CD14-positive monocyte (primary cell): ENCODE results near the gene NCAM1. TPM values are rescaled to one million over a fixed set of nuclear protein-coding genes. Genes with fewer than 3 reads are reported as not detected.
"Not testable (repeated sequence)": the region's sequence is repeated elsewhere in the genome, so short reads cannot be mapped to it uniquely, and the experiment has no call there.

Experiments used
- DNase-seq, 3 donors: peaks; one replicate each; pipeline ENCODE4 v3.0.0-alpha.2; 2011 to 2022
- H2AFZ ChIP-seq: 2 replicates; pipeline ENCODE4 v1.6.0; 2012; ENCODE audit warnings: mild to moderate bottlenecking, low read depth, low read length, inconsistent platforms; ENCODE audit not compliant: insufficient read depth, poor library complexity, severe bottlenecking
- H3K27ac ChIP-seq, 2 donors: 1 replicate in 1 of 2; 2 replicates in 1 of 2; pipeline ENCODE4 v1.5.1; 2012 to 2013; ENCODE audit warnings: low read length in 2 of 2, control low read depth in 1 of 2, inconsistent platforms in 1 of 2, low read depth in 1 of 2, mild to moderate bottlenecking in 1 of 2
- H3K27me3 ChIP-seq, 2 donors: one replicate each; pipeline versions ENCODE4 v1.6.0 to v1.6.1; 2011 to 2013; ENCODE audit warnings: low read length in 2 of 2; ENCODE audit not compliant: control insufficient read depth in 2 of 2, insufficient read depth in 2 of 2
- H3K36me3 ChIP-seq, 2 donors: replicated peaks in 1 of 2; 1 replicate in 1 of 2; 2 replicates in 1 of 2; pipeline versions ENCODE4 v1.5.1 to v1.6.1; 2012 to 2013; ENCODE audit warnings: low read length in 2 of 2, control low read depth in 1 of 2, inconsistent platforms in 1 of 2, mild to moderate bottlenecking in 1 of 2; ENCODE audit not compliant: insufficient read depth in 2 of 2, control insufficient read depth in 1 of 2
- H3K4me1 ChIP-seq, 2 donors: 1 replicate in 1 of 2; 2 replicates in 1 of 2; pipeline versions ENCODE4 v1.5.1 to v1.6.1; 2012 to 2013; ENCODE audit warnings: low read length in 2 of 2, control low read depth in 1 of 2, inconsistent platforms in 1 of 2, mild to moderate bottlenecking in 1 of 2, moderate library complexity in 1 of 2; ENCODE audit not compliant: insufficient read depth in 2 of 2, control insufficient read depth in 1 of 2
- H3K4me2 ChIP-seq: replicated peaks from 2 replicates; pipeline ENCODE3; 2012; ENCODE audit warnings: low read length, moderate library complexity, mild to moderate bottlenecking; ENCODE audit not compliant: poor library complexity, severe bottlenecking; ENCODE audit errors: extremely low read depth
- H3K4me3 ChIP-seq, 3 experiments: fragments of 200-600 bp in 1 of 3; sonication (generic) in 1 of 3; replicated peaks in 1 of 3; 1 replicate in 2 of 3; 2 replicates in 1 of 3; pipeline ENCODE4 v1.5.1; 2011 to 2013; ENCODE audit warnings: low read length in 3 of 3, mild to moderate bottlenecking in 3 of 3, control low read depth in 2 of 3, low read depth in 2 of 3, inconsistent platforms in 1 of 3, moderate library complexity in 1 of 3
- H3K79me2 ChIP-seq: 2 replicates; pipeline ENCODE4 v1.6.0; 2012; ENCODE audit warnings: mild to moderate bottlenecking, control low read depth, inconsistent platforms, low read length, moderate library complexity; ENCODE audit not compliant: insufficient read depth
- H3K9ac ChIP-seq: 2 replicates; pipeline ENCODE4 v1.6.0; 2017; ENCODE audit warnings: low read length, mild to moderate bottlenecking; ENCODE audit not compliant: insufficient read depth, poor library complexity, severe bottlenecking
- H3K9me3 ChIP-seq, 2 donors: replicated peaks in 1 of 2; 1 replicate in 1 of 2; 2 replicates in 1 of 2; pipeline versions ENCODE4 v1.5.1 to v1.6.1; 2012 to 2013; ENCODE audit warnings: low read length in 2 of 2, control low read depth in 1 of 2; ENCODE audit not compliant: control insufficient read depth in 1 of 2, insufficient read depth in 1 of 2
- H4K20me1 ChIP-seq: 2 replicates; pipeline ENCODE4 v1.6.0; 2012; ENCODE audit warnings: mild to moderate bottlenecking, low read length, control low read depth, moderate library complexity; ENCODE audit not compliant: insufficient read depth
- H3K27ac Mint-ChIP-seq, 7 donors: one replicate each; pipeline ENCODE4 v1.8.0; 2020; ENCODE audit warnings: mild to moderate bottlenecking in 7 of 7, mixed read lengths in 7 of 7, moderate library complexity in 6 of 7, inconsistent platforms in 2 of 7
- H3K27me3 Mint-ChIP-seq, 3 donors: one replicate each; pipeline ENCODE4 v1.8.0; 2021 to 2022; ENCODE audit warnings: low read depth in 3 of 3, mild to moderate bottlenecking in 3 of 3, mixed read lengths in 3 of 3, moderate library complexity in 3 of 3, inconsistent platforms in 1 of 3
- H3K36me3 Mint-ChIP-seq, 2 donors: one replicate each; pipeline ENCODE4 v1.8.0; 2020; ENCODE audit warnings: mixed read lengths in 2 of 2, inconsistent platforms in 1 of 2, mild to moderate bottlenecking in 1 of 2
- H3K4me1 Mint-ChIP-seq: one replicate; pipeline ENCODE4 v1.8.0; 2020; ENCODE audit warnings: mild to moderate bottlenecking, mixed read lengths
- H3K4me3 Mint-ChIP-seq, 2 donors: one replicate each; pipeline ENCODE4 v1.8.0; 2020; ENCODE audit warnings: mild to moderate bottlenecking in 2 of 2, mixed read lengths in 2 of 2, moderate library complexity in 1 of 2
- H3K9me3 Mint-ChIP-seq, 7 donors: one replicate each; pipeline ENCODE4 v1.8.0; 2020 to 2022; ENCODE audit warnings: mixed read lengths in 7 of 7, mild to moderate bottlenecking in 6 of 7, moderate library complexity in 6 of 7, inconsistent platforms in 2 of 7
- WGBS: methylation state at CpG from one replicate; pipeline ENCODE4 v1.1.5; 2013; ENCODE audit warnings: missing lambda C conversion rate; ENCODE audit not compliant: insufficient coverage; 5-methylcytosine and 5-hydroxymethylcytosine counted together
- intact Hi-C, 2 donors: fragments of 100-400 bp; cut with micrococcal nuclease; formaldehyde crosslinking; loops; one replicate each; pipeline versions ENCODE4 v1.15.0 to v1.15.1; 2023
- polyA minus RNA-seq: library from RNA; depleted of rRNA, polyadenylated mRNA; stranded (reverse); fragments of >200 nt; gene quantifications from 2 replicates; pipeline ENCODE4 v1.2.3, GENCODE V29; 2012
- polyA plus RNA-seq, 3 donors: library from polyadenylated mRNA; depleted of rRNA in 1 of 3; unstranded in 2 of 3; stranded (reverse) in 1 of 3; fragments of 300-500 nt in 2 of 3; fragments of >200 nt in 1 of 3; fragmentation: Illumina TruSeq in 2 of 3; gene quantifications; 1 replicate in 2 of 3; 2 replicates in 1 of 3; pipeline ENCODE4 v1.2.3, GENCODE V29; 2012 to 2021
- total RNA-seq, 12 experiments: library from RNA in 1 of 12; stranded (reverse) in 1 of 12; fragments of 120-200 nt in 1 of 12; gene quantifications; one replicate each; pipeline ENCODE4 v1.2.4 and lab custom pipeline; 2013 to 2026; ENCODE audit warnings: mixed read lengths in 6 of 12, inconsistent platforms in 1 of 12
- TF ChIP-seq, protein P1 (sequence below): fragments of 200-600 bp; IDR thresholded peaks from one replicate; pipeline ENCODE4 v1.8.0; 2022; ENCODE audit warnings: antibody characterized with exemption, mild to moderate bottlenecking

The NCAM1 gene
- total RNA-seq (2013): 0.71 TPM
- polyA plus RNA-seq: under 1 TPM in 2 of 3 donors, not detected in 1; 0.65 to 0.69 TPM
- polyA minus RNA-seq: 0.64 and 0.69 TPM in 2 replicates
- total RNA-seq (lab: John Stamatoyannopoulos, UW): 0.62 to 50.8 (median 1.0) reads per million in 11 experiments

DNA sequence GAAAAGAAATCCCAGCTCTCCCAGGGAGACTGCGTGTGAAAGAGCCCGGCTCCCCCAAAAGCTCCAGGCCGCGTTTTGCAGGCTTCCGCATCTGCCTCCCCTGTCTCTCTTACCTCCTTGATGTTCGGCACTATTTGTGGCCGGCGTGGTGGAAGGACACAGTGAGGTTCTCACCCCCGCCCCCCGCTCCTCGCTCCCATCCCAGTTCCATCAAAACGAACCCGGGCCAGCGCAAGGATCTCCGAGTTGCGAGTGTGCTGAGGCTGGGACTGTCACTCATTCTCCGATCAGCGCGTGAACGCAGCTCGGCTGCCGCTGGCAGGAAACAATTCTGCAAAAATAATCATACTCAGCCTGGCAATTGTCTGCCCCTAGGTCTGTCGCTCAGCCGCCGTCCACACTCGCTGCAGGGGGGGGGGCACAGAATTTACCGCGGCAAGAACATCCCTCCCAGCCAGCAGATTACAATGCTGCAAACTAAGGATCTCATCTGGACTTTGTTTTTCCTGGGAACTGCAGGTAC is at the start of gene NCAM1:
Gene NCAM1 (plus strand): TSS at position 275 of the 523 bp plus-strand sequence.
- Mint-ChIP-seq H3K4me3 (peak within 1 kb of the TSS; percentile 89 to 99), H3K9me3 (peaks cover 0 to 22% (median 18%) of the 10 kb centered on the region in 7 donors), H3K27ac (peak within 1 kb of the TSS in 3 of 7 donors; percentile 39 to 72 (median 45)), H3K36me3 (peaks cover 5 to 10% of the 10 kb centered on the region in 2 donors), H3K27me3 (peaks cover 71 to 91% (median 75%) of the 10 kb centered on the region in 3 donors), H3K4me1 (peaks cover 24% of the 10 kb centered on the region)
- DNase-seq: peak in 2 of 3 donors; percentile 12 to 16
- intact Hi-C loops: no loop called here
- H3K79me2 ChIP-seq: no peaks in the 10 kb centered on the region
- H3K4me1 ChIP-seq: peaks cover 23 to 30% of the 10 kb centered on the region in 2 donors
- TF ChIP-seq, protein P1, sequence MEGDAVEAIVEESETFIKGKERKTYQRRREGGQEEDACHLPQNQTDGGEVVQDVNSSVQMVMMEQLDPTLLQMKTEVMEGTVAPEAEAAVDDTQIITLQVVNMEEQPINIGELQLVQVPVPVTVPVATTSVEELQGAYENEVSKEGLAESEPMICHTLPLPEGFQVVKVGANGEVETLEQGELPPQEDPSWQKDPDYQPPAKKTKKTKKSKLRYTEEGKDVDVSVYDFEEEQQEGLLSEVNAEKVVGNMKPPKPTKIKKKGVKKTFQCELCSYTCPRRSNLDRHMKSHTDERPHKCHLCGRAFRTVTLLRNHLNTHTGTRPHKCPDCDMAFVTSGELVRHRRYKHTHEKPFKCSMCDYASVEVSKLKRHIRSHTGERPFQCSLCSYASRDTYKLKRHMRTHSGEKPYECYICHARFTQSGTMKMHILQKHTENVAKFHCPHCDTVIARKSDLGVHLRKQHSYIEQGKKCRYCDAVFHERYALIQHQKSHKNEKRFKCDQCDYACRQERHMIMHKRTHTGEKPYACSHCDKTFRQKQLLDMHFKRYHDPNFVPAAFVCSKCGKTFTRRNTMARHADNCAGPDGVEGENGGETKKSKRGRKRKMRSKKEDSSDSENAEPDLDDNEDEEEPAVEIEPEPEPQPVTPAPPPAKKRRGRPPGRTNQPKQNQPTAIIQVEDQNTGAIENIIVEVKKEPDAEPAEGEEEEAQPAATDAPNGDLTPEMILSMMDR: no peak
- no peaks in the 10 kb centered on the region for H4K20me1 ChIP-seq
- peaks cover 73 to 92% of the 10 kb centered on the region in 2 donors for H3K27me3 ChIP-seq
- H3K36me3 ChIP-seq: no peaks in the 10 kb centered on the region
- H3K4me2 ChIP-seq: peak within 1 kb of the TSS; percentile 88
- peak within 1 kb of the TSS; percentile 46 to 85 (median 48) for H3K4me3 ChIP-seq
- H2AFZ ChIP-seq: peak within 1 kb of the TSS; percentile 79
- no peak within 1 kb of the TSS for H3K27ac ChIP-seq
- H3K9me3 ChIP-seq: peaks cover 0 to 11% of the 10 kb centered on the region in 2 donors
- peak within 1 kb of the TSS; percentile 40 for H3K9ac ChIP-seq
- under 1% methylated on average over 26 of the region's 28 CpGs for WGBS

DNA sequence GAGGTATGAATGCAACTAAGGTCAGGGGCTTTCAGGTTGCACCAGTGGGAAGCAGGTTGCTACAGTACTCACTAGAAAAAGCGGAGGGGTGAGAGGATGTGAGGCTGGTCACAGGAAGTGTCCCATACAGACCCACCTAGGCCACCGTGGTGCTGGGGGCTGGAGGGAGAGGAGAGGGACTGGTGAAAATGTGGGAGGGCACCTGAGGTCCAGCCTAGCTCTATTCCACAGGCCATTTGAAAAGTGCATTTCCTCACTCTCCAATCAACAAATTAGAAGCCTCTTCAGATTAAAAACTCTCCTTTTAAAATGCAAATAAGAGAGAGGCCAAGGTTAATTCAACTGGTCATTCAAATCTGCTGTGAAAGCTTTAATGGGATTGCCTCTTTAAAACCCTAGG is 38.6 kb upstream of the NCAM1 start:
- no peak for DNase-seq
- intact Hi-C loops: no loop called here
- no peak overlapping the region for H3K4me3 Mint-ChIP-seq

DNA sequence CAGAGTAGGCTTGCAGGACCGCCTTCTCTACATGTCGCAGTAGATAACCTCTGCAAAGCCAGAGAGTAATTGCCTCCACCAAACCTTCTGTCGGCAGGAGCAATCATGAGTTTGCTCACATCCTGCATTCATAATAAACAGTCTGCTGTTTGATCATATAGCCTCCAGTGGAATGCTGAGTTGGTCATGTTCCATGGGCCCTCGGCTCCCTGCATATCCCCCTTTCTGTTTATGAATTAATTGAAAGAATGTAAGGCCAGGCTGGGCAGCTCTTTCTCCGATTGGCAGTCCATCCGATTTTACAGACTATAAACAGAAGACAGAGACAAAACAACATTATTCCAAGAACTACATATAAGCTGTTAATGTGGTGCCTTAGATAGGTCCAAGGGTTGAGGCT is 36.4 kb upstream of the NCAM1 start:
- H3K4me3 Mint-ChIP-seq, H3K4me1 Mint-ChIP-seq, H3K27me3 Mint-ChIP-seq, H3K27ac Mint-ChIP-seq, H3K4me1 ChIP-seq, H3K36me3 Mint-ChIP-seq, H3K4me2 ChIP-seq, H3K9ac ChIP-seq, H2AFZ ChIP-seq, H3K9me3 ChIP-seq, DNase-seq, H3K4me3 ChIP-seq, H4K20me1 ChIP-seq, H3K79me2 ChIP-seq, H3K27ac ChIP-seq, H3K27me3 ChIP-seq, intact Hi-C loops, H3K36me3 ChIP-seq, H3K9me3 Mint-ChIP-seq: not testable (repeated sequence)
- WGBS: no CpG with 5 or more reads among the region's 6 CpGs

More for the DNA sequence above, 38.6 kb upstream of the NCAM1 start:
- Mint-ChIP-seq H3K36me3 (no peaks in the 10 kb centered on the region), H3K27ac (no peak overlapping the region), H3K9me3 (peaks cover 0 to 5% (median 2%) of the 10 kb centered on the region in 7 donors), H3K27me3 (peaks cover 2 to 4% (median 3%) of the 10 kb centered on the region in 3 donors), H3K4me1 (no peaks in the 10 kb centered on the region)
- Histone ChIP-seq H3K4me3 (no peak overlapping the region), H3K27ac (no peak overlapping the region), H3K36me3 (no peaks in the 10 kb centered on the region), H3K27me3 (no peaks in the 10 kb centered on the region), H4K20me1 (no peaks in the 10 kb centered on the region), H3K4me2 (no peak overlapping the region), H3K9me3 (peaks cover 0 to 3% of the 10 kb centered on the region in 2 donors), H2AFZ (no peak overlapping the region), H3K4me1 (no peaks in the 10 kb centered on the region), H3K79me2 (no peaks in the 10 kb centered on the region), H3K9ac (no peak overlapping the region)
- WGBS: 80% methylated on average over 1 of the region's 2 CpGs
- TF ChIP-seq, protein P1: no peak
